WI38 (cell line): Measurements from ENCODE around the gene GIT2.

ENCODE experiments used
- H3K4me3 ChIP-seq: 2 replicates; pipeline ENCODE4 v1.5.1; 2011; ENCODE audit warnings: low read depth, mild to moderate bottlenecking, control low read depth, low read length
- TF ChIP-seq, protein P1 (sequence below): IDR thresholded peaks from 2 replicates; pipeline ENCODE4 v1.5.1; 2012; ENCODE audit warnings: low read depth, mild to moderate bottlenecking, control low read depth, low read length

GIT2 gene

DNA sequence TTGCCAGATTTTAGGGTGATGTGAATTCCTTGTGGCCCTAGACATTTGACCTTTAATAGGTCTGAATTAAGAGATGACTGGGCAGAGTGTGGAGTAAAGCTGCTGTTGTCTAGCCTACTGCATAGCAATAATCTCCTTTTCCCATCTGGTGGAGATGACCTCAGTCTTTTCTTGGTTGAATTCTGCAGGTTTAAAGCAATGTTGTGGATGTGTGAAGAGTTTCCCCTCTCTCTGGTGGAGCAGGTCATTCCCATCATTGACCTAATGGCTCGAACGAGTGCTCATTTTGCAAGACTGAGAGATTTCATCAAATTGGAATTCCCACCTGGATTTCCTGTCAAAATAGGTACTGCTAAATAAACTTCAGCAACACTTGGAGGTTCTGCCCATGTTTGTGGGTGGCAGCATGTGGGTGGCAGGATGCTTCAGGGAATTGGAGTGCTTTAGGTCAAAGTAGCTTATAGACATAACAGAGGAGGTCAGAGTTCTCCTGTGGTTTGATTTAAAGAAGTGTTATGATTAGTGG, 33.2 kb upstream of the GIT2 start:
- TF ChIP-seq, protein P1, sequence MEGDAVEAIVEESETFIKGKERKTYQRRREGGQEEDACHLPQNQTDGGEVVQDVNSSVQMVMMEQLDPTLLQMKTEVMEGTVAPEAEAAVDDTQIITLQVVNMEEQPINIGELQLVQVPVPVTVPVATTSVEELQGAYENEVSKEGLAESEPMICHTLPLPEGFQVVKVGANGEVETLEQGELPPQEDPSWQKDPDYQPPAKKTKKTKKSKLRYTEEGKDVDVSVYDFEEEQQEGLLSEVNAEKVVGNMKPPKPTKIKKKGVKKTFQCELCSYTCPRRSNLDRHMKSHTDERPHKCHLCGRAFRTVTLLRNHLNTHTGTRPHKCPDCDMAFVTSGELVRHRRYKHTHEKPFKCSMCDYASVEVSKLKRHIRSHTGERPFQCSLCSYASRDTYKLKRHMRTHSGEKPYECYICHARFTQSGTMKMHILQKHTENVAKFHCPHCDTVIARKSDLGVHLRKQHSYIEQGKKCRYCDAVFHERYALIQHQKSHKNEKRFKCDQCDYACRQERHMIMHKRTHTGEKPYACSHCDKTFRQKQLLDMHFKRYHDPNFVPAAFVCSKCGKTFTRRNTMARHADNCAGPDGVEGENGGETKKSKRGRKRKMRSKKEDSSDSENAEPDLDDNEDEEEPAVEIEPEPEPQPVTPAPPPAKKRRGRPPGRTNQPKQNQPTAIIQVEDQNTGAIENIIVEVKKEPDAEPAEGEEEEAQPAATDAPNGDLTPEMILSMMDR: no peak
- H3K4me3 ChIP-seq: no peak overlapping the region

DNA sequence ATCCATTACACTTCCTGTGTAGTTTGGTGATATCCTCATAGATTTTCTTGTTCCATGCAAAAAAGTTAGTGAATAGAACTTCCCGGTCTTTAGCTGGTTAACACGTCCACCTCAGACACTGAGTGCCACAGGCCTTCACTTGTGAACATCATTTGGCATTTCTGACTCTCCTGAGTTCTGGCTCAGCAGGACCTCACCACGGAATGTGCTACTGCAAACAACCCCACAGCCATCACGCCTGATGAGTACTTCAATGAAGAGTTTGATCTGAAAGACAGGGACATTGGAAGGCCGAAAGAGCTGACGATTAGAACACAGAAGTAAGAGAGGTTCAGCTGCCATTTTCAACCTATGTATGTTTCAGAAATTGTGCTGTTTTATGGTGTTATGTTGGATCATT, 32.2 kb upstream of the GIT2 start:
- no peak overlapping the region for H3K4me3 ChIP-seq
- TF ChIP-seq, protein P1: no peak

DNA sequence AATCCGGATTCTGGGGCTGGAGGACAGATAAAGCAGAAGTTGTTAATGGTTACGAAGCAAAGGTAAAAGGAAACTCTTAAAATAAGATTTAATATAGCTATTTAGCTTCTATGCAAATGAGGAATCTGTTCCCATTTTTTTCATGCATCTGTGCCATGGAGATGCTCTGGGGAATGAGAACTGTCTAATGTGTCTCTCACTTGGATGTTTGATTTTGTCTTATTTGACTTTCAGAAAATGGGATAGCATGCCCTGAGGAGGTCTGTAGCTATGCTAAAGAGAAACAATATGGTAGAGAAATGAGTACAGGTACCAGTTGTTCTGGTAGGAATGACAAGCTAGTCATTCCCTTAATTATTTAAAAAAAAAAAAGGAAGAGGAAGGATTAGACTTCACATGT, 27.9 kb upstream of the GIT2 start:
- no peak overlapping the region for H3K4me3 ChIP-seq
- TF ChIP-seq, protein P1: no peak

DNA sequence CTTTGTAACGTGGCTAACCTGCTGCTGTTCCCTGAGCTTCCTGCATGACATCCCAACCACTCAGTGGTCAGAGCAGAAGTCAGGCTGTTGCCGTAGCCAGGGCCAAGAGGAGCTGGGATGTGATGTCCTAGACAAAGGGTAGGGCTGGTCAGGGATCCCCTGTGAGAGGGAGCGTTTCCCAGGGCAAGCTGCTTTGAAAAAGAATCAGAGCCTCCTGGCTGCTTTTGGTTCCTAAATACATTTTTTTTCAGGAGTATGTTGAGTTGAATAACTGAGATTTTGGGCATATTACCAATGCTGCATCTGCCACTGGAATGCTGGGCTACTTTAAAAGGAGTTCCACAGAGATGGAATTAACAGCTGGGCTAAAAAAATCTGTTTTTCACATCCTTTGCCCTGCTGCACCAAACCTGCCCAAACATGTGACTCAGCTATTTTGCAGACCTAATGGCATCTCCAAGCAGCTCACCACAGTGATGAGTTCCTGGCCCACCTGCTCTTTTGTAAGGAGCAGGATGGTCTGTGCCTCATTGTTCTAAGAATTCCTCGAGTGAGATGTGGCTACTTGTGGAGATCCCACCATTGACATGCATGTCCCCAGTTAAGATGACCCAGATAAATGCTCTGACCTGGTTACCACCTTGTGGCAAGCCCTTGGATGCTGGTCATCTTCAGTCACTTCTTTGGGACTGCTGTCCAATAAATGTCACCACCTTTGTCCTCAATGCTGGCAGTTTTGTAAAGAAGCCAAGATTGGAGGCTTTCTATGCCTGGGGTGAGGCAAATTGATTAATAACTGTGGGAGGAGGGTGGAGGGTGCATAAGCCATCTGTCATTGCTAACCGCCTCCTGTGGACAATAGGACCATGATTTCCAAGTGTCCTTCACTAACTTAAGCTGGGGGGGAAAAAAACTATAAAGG, 27.2 kb upstream of the GIT2 start:
- H3K4me3 ChIP-seq: no peak overlapping the region
- TF ChIP-seq, protein P1: no peak

DNA sequence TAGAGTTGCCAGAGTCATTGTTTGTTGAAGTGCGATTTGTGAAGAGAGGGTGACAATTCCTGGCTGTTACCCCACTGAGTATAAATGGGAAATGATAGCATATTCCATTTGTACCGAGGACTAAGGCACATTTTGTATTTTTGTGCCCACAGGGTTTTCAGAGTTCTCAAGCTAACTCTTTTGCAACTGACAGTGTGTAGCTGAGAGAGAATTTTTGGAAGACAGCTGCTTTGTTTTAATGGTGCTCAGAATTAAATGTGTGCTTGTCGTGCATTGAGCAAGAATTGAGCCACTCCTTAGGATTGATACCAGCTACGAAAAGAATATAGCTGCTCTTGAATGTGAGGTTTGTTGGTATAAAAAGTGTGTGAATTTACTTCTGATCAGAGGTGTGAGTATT, 24.8 kb upstream of the GIT2 start:
- TF ChIP-seq, protein P1: no peak
- H3K4me3 ChIP-seq: no peak overlapping the region

DNA sequence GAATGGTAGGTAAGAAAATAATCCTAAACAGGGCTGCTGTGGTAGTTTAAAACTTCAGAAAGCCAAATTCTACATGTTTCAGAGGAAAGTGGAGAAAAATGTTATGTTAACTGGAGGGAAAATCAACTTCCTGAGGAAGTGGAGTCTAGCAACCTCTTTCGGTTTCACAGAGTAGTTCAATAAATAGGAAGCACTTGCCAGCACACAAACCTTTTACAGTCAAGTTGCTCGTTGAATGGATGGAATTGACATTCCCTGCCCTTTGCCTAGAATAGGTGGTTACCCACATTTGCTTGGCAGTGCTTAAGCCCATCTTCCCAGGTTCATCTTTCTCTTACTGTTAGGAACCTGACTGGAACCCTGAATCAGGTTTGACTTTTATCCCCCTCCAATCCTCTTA, 19.0 kb upstream of the GIT2 start:
- no peak overlapping the region for H3K4me3 ChIP-seq
- TF ChIP-seq, protein P1: no peak

DNA sequence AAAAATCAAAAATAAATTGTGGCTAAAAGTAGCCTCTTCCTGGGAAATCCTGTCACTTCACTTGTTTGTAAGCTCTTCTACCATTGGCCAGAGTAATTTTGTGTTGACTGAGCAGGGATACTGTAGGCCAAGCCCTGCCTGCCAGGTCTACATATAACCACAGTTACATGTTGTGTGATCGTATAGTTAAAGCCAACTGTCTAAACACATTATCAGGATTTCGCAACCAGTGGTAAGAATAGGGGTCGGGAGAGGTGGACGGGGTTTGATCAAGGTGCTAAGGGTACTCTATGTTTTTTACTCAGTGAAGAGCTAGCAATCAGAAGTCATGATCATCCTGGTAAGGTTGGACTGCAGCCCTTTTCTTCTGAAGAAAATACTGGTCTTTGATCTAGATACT, 16.5 kb upstream of the GIT2 start:
- TF ChIP-seq, protein P1: no peak
- H3K4me3 ChIP-seq: no peak overlapping the region
